ENCODE measurements around the gene CSNK2B.

DNA sequence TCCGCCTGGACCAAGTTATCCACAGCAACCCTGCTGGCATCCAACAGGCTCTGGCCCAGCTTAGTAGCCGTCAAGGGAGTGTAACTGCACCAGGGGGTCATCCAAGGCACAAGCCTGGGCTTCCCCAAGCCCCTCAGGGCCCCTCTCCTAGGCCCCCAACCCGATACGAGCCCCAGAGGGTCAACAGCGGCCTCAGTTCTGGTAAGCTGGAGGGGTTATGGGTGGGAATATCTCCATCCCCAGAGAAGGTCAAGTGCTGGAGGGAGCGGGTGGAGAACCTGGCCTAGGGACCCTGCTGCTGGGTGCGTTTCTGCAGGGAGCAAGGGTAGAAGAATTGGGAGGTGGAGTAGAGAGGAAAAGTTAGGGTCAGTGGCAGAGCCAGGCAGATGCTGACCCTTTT, 32.4 kb upstream of the CSNK2B start:
- TF ChIP-seq TARDBP (IDR thresholded peaks at IDR 0.05; ENCODE audit: borderline replicate concordance) = no peak
- TF ChIP-seq CEBPB (IDR thresholded peaks at IDR 0.05; ENCODE audit: borderline replicate concordance in 1 of 2, low read depth in 2 of 2, low read length in 2 of 2) = no peak
- TF ChIP-seq, protein P1, sequence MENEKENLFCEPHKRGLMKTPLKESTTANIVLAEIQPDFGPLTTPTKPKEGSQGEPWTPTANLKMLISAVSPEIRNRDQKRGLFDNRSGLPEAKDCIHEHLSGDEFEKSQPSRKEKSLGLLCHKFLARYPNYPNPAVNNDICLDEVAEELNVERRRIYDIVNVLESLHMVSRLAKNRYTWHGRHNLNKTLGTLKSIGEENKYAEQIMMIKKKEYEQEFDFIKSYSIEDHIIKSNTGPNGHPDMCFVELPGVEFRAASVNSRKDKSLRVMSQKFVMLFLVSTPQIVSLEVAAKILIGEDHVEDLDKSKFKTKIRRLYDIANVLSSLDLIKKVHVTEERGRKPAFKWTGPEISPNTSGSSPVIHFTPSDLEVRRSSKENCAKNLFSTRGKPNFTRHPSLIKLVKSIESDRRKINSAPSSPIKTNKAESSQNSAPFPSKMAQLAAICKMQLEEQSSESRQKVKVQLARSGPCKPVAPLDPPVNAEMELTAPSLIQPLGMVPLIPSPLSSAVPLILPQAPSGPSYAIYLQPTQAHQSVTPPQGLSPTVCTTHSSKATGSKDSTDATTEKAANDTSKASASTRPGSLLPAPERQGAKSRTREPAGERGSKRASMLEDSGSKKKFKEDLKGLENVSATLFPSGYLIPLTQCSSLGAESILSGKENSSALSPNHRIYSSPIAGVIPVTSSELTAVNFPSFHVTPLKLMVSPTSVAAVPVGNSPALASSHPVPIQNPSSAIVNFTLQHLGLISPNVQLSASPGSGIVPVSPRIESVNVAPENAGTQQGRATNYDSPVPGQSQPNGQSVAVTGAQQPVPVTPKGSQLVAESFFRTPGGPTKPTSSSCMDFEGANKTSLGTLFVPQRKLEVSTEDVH (IDR thresholded peaks at IDR 0.05; ENCODE audit: low read depth, partially characterized antibody) = no peak
- TF ChIP-seq, protein P2, sequence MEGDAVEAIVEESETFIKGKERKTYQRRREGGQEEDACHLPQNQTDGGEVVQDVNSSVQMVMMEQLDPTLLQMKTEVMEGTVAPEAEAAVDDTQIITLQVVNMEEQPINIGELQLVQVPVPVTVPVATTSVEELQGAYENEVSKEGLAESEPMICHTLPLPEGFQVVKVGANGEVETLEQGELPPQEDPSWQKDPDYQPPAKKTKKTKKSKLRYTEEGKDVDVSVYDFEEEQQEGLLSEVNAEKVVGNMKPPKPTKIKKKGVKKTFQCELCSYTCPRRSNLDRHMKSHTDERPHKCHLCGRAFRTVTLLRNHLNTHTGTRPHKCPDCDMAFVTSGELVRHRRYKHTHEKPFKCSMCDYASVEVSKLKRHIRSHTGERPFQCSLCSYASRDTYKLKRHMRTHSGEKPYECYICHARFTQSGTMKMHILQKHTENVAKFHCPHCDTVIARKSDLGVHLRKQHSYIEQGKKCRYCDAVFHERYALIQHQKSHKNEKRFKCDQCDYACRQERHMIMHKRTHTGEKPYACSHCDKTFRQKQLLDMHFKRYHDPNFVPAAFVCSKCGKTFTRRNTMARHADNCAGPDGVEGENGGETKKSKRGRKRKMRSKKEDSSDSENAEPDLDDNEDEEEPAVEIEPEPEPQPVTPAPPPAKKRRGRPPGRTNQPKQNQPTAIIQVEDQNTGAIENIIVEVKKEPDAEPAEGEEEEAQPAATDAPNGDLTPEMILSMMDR (IDR thresholded peaks at IDR 0.05 in 2 of 3, conservative IDR thresholded peaks at IDR 0.05 in 1 of 3; ENCODE audit: control insufficient read depth in 2 of 3, extremely low read depth in 1 of 3, insufficient read depth in 1 of 3, low read depth in 3 of 3, low read length in 3 of 3) = no peak
- no peak for TF ChIP-seq POLR2AphosphoS5 (IDR thresholded peaks at IDR 0.05; ENCODE audit: low read length)
- peak; percentile 54 for TF ChIP-seq POLR2A (IDR thresholded peaks at IDR 0.05; ENCODE audit: low read depth, low read length)
- TF ChIP-seq SMC3 (IDR thresholded peaks at IDR 0.05; ENCODE audit: borderline replicate concordance, low read length) = no peak
- no peak for TF ChIP-seq GABPA (IDR thresholded peaks at IDR 0.05; ENCODE audit: low read depth)
- no peak for TF ChIP-seq MYB (IDR thresholded peaks at IDR 0.05; ENCODE audit: borderline replicate concordance, low read depth, low read length)
- no peak for TF ChIP-seq HDGF (IDR thresholded peaks at IDR 0.05)
- TF ChIP-seq ETV6 (conservative IDR thresholded peaks at IDR 0.05 in 1 of 2, IDR thresholded peaks at IDR 0.05 in 1 of 2; ENCODE audit: borderline replicate concordance in 1 of 2, low read depth in 1 of 2) = no peak
- TF ChIP-seq, protein P3, sequence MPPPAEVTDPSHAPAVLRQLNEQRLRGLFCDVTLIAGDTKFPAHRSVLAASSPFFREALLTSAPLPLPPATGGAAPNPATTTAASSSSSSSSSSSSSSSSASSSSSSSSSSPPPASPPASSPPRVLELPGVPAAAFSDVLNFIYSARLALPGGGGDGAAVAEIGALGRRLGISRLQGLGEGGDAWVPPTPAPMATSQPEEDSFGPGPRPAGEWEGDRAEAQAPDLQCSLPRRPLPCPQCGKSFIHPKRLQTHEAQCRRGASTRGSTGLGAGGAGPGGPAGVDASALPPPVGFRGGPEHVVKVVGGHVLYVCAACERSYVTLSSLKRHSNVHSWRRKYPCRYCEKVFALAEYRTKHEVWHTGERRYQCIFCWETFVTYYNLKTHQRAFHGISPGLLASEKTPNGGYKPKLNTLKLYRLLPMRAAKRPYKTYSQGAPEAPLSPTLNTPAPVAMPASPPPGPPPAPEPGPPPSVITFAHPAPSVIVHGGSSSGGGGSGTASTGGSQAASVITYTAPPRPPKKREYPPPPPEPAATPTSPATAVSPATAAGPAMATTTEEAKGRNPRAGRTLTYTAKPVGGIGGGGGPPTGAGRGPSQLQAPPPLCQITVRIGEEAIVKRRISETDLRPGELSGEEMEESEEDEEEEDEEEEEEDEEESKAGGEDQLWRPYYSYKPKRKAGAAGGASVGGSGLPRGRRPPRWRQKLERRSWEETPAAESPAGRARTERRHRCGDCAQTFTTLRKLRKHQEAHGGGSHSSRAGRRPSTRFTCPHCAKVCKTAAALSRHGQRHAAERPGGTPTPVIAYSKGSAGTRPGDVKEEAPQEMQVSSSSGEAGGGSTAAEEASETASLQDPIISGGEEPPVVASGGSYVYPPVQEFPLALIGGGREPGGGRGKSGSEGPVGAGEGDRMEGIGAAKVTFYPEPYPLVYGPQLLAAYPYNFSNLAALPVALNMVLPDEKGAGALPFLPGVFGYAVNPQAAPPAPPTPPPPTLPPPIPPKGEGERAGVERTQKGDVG (CRISPR knock-in tag; IDR thresholded peaks at IDR 0.05) = no peak
- TF ChIP-seq FOXM1 (IDR thresholded peaks at IDR 0.05; ENCODE audit: low read depth, low read length) = no peak
